ENCODE measurements around the gene COPS3.

GRCh38 chr17:17324616-17325015 is 43.6 kb upstream of the COPS3 start:
- no peak for TF ChIP-seq SUZ12 (IDR thresholded peaks at IDR 0.05; ENCODE audit: extremely low read depth, insufficient read depth, insufficient read length)
- TF ChIP-seq YY1 (IDR thresholded peaks at IDR 0.05; ENCODE audit: insufficient read depth, insufficient read length), result no peak
